Iris pigment epithelial cell (primary cell): ENCODE measurements around the gene HIGD1B.
A peak's percentile ranks its signal among the peaks of the same experiment; 100 is the strongest.
"Not testable (repeated sequence)": the region's sequence is repeated elsewhere in the genome, so short reads cannot be mapped to it uniquely, and the experiment has no call there.

Experiments
- DNase-seq: peaks from one replicate; pipeline ENCODE4 v3.0.0-alpha.2; 2011; ENCODE audit warnings: low read depth

HIGD1B gene

GRCh38 chr17:44847586-44847985 lies at the start of gene HIGD1B:
Gene HIGD1B, plus strand, starts transcription at chr17:44847883. Its CDS starts 270 bp downstream, at chr17:44848153.
- DNase-seq, result no peak

- DNase-seq, result no peak
Observed at GRCh38 chr17:44798356-44798755, 49.3 kb upstream of the HIGD1B start.

- DNase-seq, result no peak
Observed at GRCh38 chr17:44801880-44802279, 45.8 kb upstream of the HIGD1B start.

- DNase-seq, result peak; percentile 35
Observed at GRCh38 chr17:44804302-44805089, 43.2 kb upstream of the HIGD1B start.

GRCh38 chr17:44807093-44807816 lies 40.4 kb upstream of the HIGD1B start:
- no peak for DNase-seq

- no peak for DNase-seq
Observed at GRCh38 chr17:44807817-44808155, 39.9 kb upstream of the HIGD1B start.

- no peak for DNase-seq
Observed at GRCh38 chr17:44808156-44808555, 39.5 kb upstream of the HIGD1B start.

GRCh38 chr17:44808656-44809388 lies 38.9 kb upstream of the HIGD1B start:
- not testable (repeated sequence) for DNase-seq

- no peak for DNase-seq
Observed at GRCh38 chr17:44812263-44812662, 35.4 kb upstream of the HIGD1B start.

- not testable (repeated sequence) for DNase-seq
Observed at GRCh38 chr17:44818508-44818907, 29.2 kb upstream of the HIGD1B start.

GRCh38 chr17:44820631-44821212 lies 27.0 kb upstream of the HIGD1B start:
- peak; percentile 90 for DNase-seq

- not testable (repeated sequence) for DNase-seq
Observed at GRCh38 chr17:44825236-44825635, 22.4 kb upstream of the HIGD1B start.

GRCh38 chr17:44826123-44826790 lies 21.4 kb upstream of the HIGD1B start:
- no peak for DNase-seq

- DNase-seq, result no peak
Observed at GRCh38 chr17:44827863-44828262, 19.8 kb upstream of the HIGD1B start.

- DNase-seq, result peak; percentile 46
Observed at GRCh38 chr17:44828919-44829522, 18.7 kb upstream of the HIGD1B start.

- DNase-seq, result no peak
Observed at GRCh38 chr17:44829523-44830358, 17.9 kb upstream of the HIGD1B start, which contains the start of gene GJC1. Gene GJC1, minus strand, starts transcription at chr17:44830287. Its CDS starts 24,470 bp downstream, at chr17:44805817.

- peak; percentile 50 for DNase-seq
Observed at GRCh38 chr17:44830359-44831288, 17.1 kb upstream of the HIGD1B start.

GRCh38 chr17:44831371-44831770 lies 16.3 kb upstream of the HIGD1B start:
- DNase-seq, result no peak

GRCh38 chr17:44832805-44833204 lies 14.9 kb upstream of the HIGD1B start:
- no peak for DNase-seq
